ENCODE results near the gene ROR1.

- TF ChIP-seq, protein P1, sequence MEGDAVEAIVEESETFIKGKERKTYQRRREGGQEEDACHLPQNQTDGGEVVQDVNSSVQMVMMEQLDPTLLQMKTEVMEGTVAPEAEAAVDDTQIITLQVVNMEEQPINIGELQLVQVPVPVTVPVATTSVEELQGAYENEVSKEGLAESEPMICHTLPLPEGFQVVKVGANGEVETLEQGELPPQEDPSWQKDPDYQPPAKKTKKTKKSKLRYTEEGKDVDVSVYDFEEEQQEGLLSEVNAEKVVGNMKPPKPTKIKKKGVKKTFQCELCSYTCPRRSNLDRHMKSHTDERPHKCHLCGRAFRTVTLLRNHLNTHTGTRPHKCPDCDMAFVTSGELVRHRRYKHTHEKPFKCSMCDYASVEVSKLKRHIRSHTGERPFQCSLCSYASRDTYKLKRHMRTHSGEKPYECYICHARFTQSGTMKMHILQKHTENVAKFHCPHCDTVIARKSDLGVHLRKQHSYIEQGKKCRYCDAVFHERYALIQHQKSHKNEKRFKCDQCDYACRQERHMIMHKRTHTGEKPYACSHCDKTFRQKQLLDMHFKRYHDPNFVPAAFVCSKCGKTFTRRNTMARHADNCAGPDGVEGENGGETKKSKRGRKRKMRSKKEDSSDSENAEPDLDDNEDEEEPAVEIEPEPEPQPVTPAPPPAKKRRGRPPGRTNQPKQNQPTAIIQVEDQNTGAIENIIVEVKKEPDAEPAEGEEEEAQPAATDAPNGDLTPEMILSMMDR (IDR thresholded peaks at IDR 0.05): no peak
- TF ChIP-seq POLR2A (IDR thresholded peaks at IDR 0.05) (no peak), POLR2AphosphoS5 (IDR thresholded peaks at IDR 0.05) (no peak), EP300 (IDR thresholded peaks at IDR 0.05) (no peak)
These were observed 120.9 kb downstream of the ROR1 start for GRCh38 chr1:63894627-63895265.

All from suprapubic skin (tissue), 4 donors.